ENCODE data around the gene NLGN2. TPM values are rescaled to one million over a fixed set of nuclear protein-coding genes. Genes with fewer than 3 reads are reported as not detected.

NLGN2 gene
- total and polyA plus RNA-seq, 2 of the 8 experiments (the other 6 are each of a cell fraction or from before 2014, with no cell fraction given) = 21.2 to 62.8 TPM

DNA sequence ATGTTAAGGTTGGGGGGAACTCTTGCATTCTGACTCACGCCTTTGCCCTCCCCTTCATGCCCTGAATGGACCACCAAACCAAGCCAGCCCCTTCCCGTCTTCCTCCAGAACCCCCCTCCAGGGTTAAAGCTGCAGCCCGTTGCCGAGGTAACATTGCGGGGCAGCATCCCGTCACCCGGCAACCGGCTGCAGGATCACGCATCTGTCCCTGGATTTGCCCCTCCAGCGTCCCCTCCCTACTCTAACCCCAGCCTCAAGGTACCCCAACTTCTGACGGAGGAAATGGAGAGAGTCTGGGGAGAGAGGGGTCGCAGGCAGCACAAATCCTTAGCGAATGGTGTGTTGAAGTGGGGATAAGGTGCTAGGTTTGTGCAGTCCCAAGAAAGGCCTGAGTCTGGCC lies 563 bp upstream of the NLGN2 start:
- H2BK120ac ChIP-seq (replicated peaks; ENCODE audit: low read depth, low read length) = no peak overlapping the region
- no peak overlapping the region for H3K56ac ChIP-seq (replicated peaks; ENCODE audit: insufficient read length, low read depth, low read length)
- peaks cover 17% of the 10 kb centered on the region; the same call in 1 of the 2 replicates for H3K23me2 ChIP-seq (ENCODE audit: low read depth, low read length)
- H3K4me1 ChIP-seq (replicated peaks in 1 of 4; ENCODE audit: control insufficient read depth in 3 of 4, insufficient read depth in 4 of 4, low read length in 3 of 4) = peaks cover 0 to 19% (median 13%) of the 10 kb centered on the region in 4 experiments; a peak in 5 of 7 replicates
- no peak overlapping the region for H3K18ac ChIP-seq (ENCODE audit: extremely low read depth, low read length)
- WGBS, 2 experiments (ENCODE audit: extremely low coverage in 1 of 2, insufficient coverage in 1 of 2, insufficient read length in 1 of 2, insufficient replicate concordance in 2 of 2, low coverage in 1 of 2, low lambda C conversion rate in 2 of 2, missing lambda C conversion rate in 1 of 2) = 75% methylated on average over 13 of the region's 13 CpGs; no CpG with 5 or more reads in 1 of the 2 experiments
- no peak overlapping the region for H3K23ac ChIP-seq (ENCODE audit: insufficient read length)
- H4K5ac ChIP-seq (ENCODE audit: insufficient read length, low read depth, low read length) = no peak overlapping the region
- H2AFZ ChIP-seq (ENCODE audit: low read length) = no peak overlapping the region
- no peak overlapping the region for H2BK20ac ChIP-seq (ENCODE audit: low read length)
- H3K36me3 ChIP-seq (ENCODE audit: control insufficient read depth in 2 of 4, insufficient read depth in 4 of 4, low read length in 3 of 4) = peaks cover 2 to 19% (median 17%) of the 10 kb centered on the region in 4 experiments; a peak in 5 of 8 replicates
- no peak overlapping the region for H3K4me3 ChIP-seq (ENCODE audit: extremely low read depth in 1 of 4, insufficient read depth in 2 of 4, low read depth in 3 of 4, low read length in 4 of 4)
- no peak overlapping the region for H3K4ac ChIP-seq (replicated peaks; ENCODE audit: insufficient read length, low read depth, low read length)
- H2AK5ac ChIP-seq (ENCODE audit: low read depth, low read length) = no peak overlapping the region
- peaks cover 0 to 8% of the 10 kb centered on the region in 2 experiments; a peak in 1 of 4 replicates for H3K79me2 ChIP-seq (ENCODE audit: control insufficient read depth in 1 of 2, insufficient read depth in 2 of 2, low read length in 2 of 2)
- no peak overlapping the region for H3K27ac ChIP-seq (ENCODE audit: low read depth, low read length)
- H4K20me1 ChIP-seq (replicated peaks in 1 of 2; ENCODE audit: control insufficient read depth in 1 of 2, insufficient read depth in 2 of 2, low read length in 2 of 2) = peaks cover 0 to 23% of the 10 kb centered on the region in 2 experiments
- H3K9me3 ChIP-seq (ENCODE audit: insufficient read depth in 2 of 2, low read depth in 1 of 2, low read length in 1 of 2) = no peaks in the 10 kb centered on the region
- FAIRE-seq (no peak), DNase-seq (ENCODE audit: low read depth in 1 of 2, low spot score in 2 of 2) (no peak)
- H3K9ac ChIP-seq (replicated peaks in 1 of 4; ENCODE audit: extremely low read depth in 1 of 4, low read depth in 3 of 4, low read length in 3 of 4) = no peak overlapping the region
- H3K27me3 ChIP-seq (replicated peaks in 1 of 4; ENCODE audit: control insufficient read depth in 3 of 4, extremely low read depth in 1 of 4, insufficient read depth in 3 of 4, low read length in 3 of 4) = no peaks in the 10 kb centered on the region; a peak in 1 of 7 replicates
- H4K8ac ChIP-seq (ENCODE audit: extremely low read depth, insufficient read depth, low read length) = no peak overlapping the region
- H2BK5ac ChIP-seq (ENCODE audit: low read depth, low read length) = no peak overlapping the region
- peaks cover 4% of the 10 kb centered on the region; the same call in 1 of the 2 replicates for H3K79me1 ChIP-seq (ENCODE audit: low read depth, low read length)
- H4K91ac ChIP-seq (replicated peaks; ENCODE audit: insufficient read length, low read length) = no peak overlapping the region
- peak overlapping the region; percentile 1 to 90; a peak in 2 of 4 replicates for H3K4me2 ChIP-seq (ENCODE audit: insufficient read depth in 1 of 2, low read depth in 2 of 2, low read length in 2 of 2)
- H2BK12ac ChIP-seq (ENCODE audit: low read depth, low read length) = no peak overlapping the region
- no peak overlapping the region for H3K14ac ChIP-seq (ENCODE audit: insufficient read length)
- ChIA-PET CTCF (ENCODE audit: partially characterized antibody) (interaction anchor here (1.1 to 2.9 kb wide), 7 partner anchors 14 to 154 kb away, joined by 3 to 15 read pairs (median 3); partner anchors contain the start of gene SPEM1), POLR2A (ENCODE audit: partially characterized antibody) (interaction anchor here (0.6 to 8.2 kb wide), 17 partner anchors 9 to 151 kb away, joined by 3 to 66 read pairs (median 4); partner anchors contain the start of genes ACAP1, FGF11, TMEM102 and TNFSF13)
- no peak overlapping the region for H2BK15ac ChIP-seq (ENCODE audit: low read length)
- TF ChIP-seq SAP30 (IDR thresholded peaks at IDR 0.05; ENCODE audit: insufficient read depth, insufficient replicate concordance, low read length) (no peak), EP300 (IDR thresholded peaks at IDR 0.05; ENCODE audit: borderline replicate concordance in 1 of 2, low read depth in 2 of 2, low read length in 2 of 2) (no peak), JUN (IDR thresholded peaks at IDR 0.05; ENCODE audit: low read depth, low read length) (no peak), CBX5 (IDR thresholded peaks at IDR 0.05; ENCODE audit: low read depth, low read length) (no peak), HDAC2 (IDR thresholded peaks at IDR 0.05; ENCODE audit: borderline replicate concordance in 1 of 2, low read depth in 2 of 2, low read length in 2 of 2) (no peak), BACH1 (IDR thresholded peaks at IDR 0.05; ENCODE audit: low read length) (no peak), EGR1 (IDR thresholded peaks at IDR 0.05; ENCODE audit: borderline replicate concordance, low read depth, low read length) (no peak), GABPA (IDR thresholded peaks at IDR 0.05; ENCODE audit: borderline replicate concordance, insufficient read depth, low read length) (no peak), HDAC6 (IDR thresholded peaks at IDR 0.05; ENCODE audit: low read depth, low read length) (no peak)
- TF ChIP-seq, protein P1, sequence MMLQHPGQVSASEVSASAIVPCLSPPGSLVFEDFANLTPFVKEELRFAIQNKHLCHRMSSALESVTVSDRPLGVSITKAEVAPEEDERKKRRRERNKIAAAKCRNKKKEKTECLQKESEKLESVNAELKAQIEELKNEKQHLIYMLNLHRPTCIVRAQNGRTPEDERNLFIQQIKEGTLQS (IDR thresholded peaks at IDR 0.05; ENCODE audit: insufficient read depth, low read depth, low read length) = no peak
- TF ChIP-seq, protein P2, sequence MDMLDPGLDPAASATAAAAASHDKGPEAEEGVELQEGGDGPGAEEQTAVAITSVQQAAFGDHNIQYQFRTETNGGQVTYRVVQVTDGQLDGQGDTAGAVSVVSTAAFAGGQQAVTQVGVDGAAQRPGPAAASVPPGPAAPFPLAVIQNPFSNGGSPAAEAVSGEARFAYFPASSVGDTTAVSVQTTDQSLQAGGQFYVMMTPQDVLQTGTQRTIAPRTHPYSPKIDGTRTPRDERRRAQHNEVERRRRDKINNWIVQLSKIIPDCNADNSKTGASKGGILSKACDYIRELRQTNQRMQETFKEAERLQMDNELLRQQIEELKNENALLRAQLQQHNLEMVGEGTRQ (IDR thresholded peaks at IDR 0.05; ENCODE audit: low read length) = no peak
